Measurements from ENCODE around the gene PTN. TPM values are rescaled to one million over a fixed set of nuclear protein-coding genes. Genes with fewer than 3 reads are reported as not detected.
"Not testable (repeated sequence)": the region's sequence is repeated elsewhere in the genome, so short reads cannot be mapped to it uniquely, and the experiment has no call there.

Gene PTN
- total RNA-seq, 1 donor from 2014 or later, result 25.8 TPM

DNA sequence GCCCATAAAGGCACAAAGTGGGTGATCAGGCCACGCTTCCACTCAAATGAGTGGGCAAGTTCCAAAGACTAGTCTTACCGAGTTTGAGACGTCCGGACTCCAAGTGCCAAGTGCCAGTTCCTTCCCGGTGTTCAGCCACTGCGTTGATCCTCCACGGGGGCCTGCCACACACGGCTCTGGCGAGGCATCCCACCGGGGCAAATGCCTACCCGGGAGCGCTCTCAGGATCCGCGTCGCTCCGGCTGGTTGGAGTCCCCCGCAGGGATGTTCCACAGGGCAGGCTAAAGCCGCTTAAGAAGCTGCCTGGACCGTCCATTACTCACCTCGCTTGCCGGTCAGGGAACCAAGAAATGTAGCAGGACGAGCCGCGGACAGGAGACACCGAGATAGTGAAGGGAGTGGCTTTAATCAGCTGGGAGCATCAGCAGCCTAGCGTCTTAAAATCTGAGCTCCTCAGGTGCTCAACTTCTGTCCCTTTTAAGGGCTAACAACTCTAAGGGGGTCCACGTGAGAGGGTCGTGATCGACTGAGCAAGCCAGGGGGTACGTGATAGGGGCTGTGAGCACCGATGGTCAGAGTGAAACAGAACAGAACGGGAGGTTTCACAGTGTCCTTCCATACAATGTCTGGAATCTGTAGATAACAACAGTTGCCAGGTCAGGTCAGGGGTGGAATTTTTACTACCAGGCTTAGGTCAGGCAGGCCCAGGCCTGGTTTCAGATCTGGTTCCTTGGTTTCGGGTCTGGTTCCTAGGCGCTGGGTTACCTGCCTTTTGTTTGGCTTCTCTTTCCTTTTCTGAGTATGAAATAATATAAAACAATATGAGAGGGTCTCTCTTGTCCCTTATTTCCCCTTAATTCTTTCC lies 75.3 kb downstream of the PTN start:
- DNase-seq (ENCODE audit: low spot score), result not testable (repeated sequence)

DNA sequence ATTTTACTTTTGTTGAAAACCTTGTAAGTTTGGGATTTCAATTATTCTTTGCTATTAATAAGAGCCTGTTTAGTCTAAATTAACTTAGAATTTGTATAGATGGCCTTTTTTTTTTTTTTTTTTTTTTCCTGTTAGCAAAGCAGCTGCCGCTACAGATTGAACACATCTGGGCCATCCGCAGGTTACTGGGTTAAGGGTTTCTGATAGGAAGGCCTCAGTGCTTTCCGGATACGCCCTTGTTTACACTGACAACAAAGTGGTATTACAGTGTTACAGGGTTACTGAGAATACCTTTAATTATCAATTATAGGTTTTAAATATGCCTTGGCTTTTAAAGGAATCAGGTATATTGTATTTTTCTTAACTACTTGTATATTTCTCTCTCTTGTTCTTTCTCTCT lies 76.8 kb downstream of the PTN start:
- no peak for DNase-seq (ENCODE audit: low spot score)

DNA sequence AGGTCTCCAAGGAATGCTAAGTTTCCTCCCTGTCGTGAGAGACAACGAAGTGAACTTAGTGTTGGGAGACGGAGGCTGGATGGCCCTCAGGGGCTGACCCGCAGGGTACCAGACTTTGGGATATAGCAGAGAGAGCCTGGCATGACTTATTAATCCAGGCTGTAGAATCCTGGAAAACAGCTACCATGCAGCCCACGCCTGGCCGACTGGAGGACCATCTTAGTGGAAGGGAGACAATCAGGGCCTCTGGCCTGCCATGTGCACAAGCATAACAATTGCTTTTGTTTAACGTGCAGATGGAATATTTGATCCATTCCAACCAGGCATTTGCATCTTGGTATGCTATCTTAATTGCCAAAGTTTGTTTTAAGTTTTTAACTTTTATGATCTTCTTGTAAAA lies 78.1 kb downstream of the PTN start:
- DNase-seq (ENCODE audit: low spot score), result not testable (repeated sequence)

DNA sequence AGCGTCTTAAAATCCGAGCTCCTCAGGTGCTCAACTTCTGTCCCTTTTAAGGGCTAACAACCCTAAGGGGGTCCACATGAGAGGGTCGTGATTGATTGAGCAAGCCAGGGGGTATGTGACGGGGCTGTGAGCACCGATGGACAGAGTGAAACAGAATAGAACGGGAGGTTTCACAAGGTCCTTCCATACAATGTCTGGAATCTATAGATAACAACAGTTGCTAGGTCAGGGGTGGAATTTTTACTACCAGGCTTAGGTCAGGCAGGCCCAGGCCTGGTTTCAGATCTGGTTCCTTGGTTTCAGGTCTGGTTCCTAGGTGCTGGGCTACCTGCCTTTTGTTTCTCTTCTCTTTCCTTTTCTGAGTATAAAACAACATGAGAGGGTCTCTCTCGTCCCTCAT lies 80.9 kb downstream of the PTN start:
- DNase-seq (ENCODE audit: low spot score), result no peak

DNA sequence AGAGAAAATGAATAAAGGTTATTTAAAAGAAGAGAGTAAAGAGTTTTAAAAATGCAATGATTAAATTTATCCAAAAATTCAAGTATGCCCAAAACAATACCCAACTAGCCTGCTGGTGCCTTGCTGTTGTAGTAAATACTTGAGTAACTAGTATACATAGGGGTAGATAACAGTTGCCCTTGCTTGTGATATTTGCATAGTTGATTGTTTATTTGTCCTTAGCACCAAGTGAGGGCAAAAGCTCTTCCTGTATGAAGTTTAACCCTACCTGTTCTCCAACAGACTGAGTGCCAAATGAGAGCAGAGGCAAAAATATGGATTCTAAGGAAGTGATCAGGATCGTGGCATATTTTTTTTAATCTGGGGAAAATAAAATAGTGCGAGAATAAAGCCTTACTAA lies 85.0 kb downstream of the PTN start:
- no peak for DNase-seq (ENCODE audit: low spot score)

DNA sequence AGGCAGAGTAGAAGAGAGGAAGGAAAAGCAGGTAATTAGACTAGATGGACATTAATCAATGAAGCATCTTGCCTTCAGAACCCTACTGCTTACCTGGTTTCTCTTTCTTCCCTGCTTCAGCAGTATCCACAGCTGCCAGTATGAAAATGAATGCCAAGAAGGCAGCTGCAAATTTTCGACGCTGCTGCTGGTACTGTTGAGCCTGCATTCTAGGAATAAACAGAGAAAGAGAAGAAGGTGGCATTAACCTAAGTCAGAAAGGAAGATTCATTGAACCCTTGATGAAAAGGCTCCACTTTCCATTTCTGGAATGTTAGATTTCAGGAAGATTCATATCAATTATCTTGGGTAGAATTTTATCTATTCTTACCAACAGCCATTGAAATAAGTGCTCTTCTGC lies 88.8 kb downstream of the PTN start:
- no peak for DNase-seq (ENCODE audit: low spot score)

DNA sequence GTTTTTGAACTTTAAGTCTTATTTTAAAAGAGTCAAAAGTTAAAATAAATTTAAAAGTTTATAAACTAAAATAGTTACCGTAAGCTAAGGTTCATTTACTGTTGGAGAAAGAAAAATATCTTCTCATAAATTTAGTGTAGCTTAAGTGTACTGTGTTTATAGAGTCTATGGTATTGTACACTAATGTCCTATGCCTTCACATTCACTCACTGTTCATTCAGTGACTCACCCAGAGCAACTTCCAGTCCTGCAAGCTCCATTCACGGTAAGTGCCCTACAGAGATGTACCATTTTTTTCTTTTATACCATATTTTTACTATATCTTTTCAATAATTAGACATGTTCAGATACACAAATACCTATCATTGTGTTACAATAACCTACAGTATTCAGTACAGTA lies 97.6 kb downstream of the PTN start:
- no peak for DNase-seq (ENCODE audit: low spot score)

DNA sequence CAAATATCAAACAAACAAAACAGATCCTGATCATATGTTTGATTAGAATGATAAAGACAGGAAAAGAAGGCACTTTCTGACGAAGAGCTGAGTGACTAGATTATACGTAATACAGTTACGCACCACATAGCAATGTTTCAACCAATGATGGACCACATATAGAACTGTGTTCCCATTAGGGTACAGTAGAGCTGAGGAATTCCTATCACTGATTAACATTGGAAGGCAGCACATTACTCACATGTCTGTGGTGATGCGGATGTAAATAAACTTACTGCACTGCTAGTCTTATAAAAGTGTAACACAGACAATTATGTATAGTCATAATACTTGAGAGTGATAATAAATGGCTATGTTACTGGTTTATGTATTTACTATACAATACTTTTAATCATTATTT lies 98.3 kb downstream of the PTN start:
- no peak for DNase-seq (ENCODE audit: low spot score)

DNA sequence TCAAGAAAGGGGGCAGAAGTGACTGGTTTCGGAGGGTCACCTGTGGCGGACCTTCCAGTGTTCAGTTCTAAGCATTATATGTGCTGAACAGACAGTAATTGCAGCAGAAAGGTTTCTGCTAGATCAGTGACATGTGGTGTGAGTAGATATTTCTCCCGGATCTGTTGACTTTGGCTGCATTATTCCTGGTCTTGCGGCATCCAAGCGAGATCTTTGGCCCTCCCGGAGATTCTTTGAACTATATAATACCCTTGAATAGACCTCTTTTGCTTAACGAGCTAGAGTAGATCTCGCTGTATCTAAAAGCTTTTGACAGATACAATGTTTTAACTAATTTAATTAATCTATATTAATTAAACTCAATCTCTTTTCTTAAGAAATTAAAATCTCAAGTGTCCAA lies 99.8 kb downstream of the PTN start:
- DNase-seq (ENCODE audit: low spot score), result no peak

DNA sequence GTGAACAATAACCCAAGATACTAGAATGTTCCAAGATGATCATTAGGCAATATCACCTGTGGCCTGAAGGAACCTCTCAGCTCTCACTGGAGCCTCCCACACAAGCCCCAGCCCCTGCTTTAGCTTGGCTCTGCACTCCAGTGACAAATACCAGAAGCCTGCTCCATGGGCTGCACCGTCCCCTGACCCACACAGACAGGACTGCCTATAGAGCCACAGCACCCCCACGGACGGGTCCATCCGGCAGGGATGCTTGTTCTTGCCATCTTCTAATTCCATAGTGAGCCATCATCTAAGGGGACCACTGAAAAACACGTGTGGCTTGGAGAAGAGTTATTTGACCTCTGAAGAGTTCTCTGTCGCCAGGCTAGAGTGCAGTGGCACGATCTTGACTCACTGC lies 100.9 kb downstream of the PTN start:
- no peak for DNase-seq (ENCODE audit: low spot score)

DNA sequence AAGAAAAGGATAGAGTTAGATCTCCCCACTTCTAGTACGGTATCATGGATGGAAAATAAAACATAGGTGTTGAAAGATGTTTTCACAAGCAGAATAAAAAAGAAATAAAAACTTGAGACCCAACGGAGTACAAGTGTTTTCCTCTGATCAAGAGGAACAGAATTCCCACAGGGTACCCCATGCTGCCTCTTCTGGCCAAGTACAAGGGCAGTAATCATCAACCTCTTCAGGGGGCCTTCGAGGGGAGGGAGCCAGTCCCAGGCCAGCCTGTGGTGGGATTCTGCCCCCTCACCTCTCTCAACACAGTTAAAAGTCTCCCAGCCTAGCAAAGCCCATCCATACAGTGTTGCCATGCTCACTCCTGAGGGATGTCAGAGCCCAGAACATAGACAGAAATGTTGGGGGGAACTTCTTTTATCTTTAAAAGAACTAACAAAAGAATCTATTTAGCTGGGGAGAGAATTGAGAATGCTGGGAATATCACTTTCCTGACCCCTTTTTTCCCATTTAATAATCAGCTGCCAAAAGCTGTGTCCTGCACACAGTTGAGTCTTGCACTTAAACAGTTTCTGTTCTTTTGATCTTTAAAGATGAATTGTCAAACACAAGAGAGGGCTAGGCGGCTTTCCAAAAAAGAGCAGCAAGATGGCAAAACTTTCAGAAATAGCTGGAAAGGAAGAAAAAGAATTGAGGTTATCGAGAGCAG lies 101.7 kb downstream of the PTN start:
- no peak for DNase-seq (ENCODE audit: low spot score)

DNA sequence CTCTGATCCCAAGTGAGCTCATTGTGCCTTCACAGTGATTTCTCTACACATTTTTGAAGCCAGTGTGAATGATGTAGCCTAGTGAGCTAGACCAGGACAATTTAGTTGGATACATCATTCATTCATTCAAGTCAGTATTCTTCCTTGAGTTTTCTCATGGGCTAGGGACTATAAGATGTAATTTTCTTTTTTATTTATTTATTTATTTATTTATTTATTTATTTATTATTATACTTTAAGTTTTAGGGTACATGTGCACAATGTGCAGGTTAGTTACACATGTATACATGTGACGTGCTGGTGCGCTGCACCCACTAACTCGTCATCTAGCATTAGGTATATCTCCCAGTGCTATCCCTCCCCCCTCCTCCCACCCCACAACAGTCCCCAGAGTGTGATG lies 104.3 kb downstream of the PTN start:
- not testable (repeated sequence) for DNase-seq (ENCODE audit: low spot score)

DNA sequence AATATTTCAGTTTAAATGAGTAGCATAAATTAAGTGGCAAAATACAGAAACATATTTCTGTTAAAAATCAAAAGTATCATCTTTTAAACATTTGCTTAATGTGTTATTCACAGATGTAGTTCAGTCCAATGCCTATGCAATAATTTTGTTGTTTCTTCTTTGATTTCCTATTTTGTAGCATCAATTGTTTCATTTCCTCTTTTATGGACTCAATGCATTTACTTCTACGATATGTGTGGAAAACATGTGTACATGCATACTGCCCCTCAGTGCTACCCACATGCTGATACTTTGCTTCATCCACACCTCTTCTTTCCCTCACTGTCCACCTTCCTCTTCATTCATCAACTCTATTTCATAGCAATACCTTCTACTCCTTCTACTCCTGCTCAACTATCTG lies 108.1 kb downstream of the PTN start:
- DNase-seq (ENCODE audit: low spot score), result no peak

DNA sequence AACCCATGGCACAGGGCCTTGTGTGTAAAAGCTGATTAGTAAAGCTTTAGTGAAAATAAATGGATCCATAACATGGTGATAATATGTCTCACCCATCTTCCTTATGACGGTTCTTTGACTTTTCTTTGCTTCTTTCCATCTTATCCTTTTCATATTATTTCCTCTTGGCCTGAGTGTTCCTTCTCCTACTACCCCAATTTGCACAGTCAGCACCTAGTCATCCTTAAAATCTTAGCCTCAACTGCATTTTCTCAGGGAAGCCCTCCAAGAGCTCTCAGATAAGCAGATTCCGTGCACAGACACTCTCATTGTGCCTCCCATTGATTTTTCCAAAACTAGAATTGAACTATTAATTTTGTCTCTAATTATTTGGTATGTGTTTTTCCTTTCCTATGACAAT lies 112.4 kb downstream of the PTN start:
- DNase-seq (ENCODE audit: low spot score), result no peak

DNA sequence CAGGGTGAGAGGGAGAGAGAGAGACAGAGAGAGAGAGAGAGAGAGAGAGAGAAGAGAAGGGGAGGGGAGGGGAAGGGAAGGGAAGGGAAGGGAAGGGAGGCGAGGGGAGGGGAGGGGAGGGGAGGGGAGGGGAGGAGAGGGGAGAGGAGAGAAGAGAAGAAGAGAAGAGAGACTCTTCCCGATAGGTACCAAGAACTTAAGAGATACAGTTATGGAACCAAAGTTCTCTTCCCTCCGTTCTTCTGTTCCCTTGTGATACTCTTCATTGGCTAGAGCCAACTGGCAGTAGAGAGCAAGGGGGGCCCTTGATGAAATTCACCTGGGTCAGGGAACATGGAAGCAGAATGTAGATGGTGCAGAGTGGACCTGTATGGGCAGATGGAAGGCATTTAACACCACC lies 122.1 kb downstream of the PTN start:
- no peak for DNase-seq (ENCODE audit: low spot score)

DNA sequence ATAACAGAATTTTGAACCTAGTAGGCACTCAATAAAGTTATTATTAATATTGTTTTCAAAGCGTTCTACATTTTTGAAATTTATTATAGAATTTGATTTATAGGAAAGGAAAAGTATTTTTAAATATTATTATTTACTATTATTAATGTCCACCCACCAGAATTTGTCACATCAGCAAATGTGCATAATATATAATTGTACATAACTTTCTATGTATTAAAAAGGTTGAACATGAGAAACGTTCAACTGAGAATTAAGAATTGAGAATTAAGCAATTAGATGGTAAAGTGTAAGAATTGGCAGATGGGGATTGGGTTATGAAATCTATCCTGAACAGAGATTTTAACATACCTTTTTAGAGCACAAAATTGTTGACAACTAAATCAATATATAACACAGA lies 129.8 kb downstream of the PTN start:
- no peak for DNase-seq (ENCODE audit: low spot score)

DNA sequence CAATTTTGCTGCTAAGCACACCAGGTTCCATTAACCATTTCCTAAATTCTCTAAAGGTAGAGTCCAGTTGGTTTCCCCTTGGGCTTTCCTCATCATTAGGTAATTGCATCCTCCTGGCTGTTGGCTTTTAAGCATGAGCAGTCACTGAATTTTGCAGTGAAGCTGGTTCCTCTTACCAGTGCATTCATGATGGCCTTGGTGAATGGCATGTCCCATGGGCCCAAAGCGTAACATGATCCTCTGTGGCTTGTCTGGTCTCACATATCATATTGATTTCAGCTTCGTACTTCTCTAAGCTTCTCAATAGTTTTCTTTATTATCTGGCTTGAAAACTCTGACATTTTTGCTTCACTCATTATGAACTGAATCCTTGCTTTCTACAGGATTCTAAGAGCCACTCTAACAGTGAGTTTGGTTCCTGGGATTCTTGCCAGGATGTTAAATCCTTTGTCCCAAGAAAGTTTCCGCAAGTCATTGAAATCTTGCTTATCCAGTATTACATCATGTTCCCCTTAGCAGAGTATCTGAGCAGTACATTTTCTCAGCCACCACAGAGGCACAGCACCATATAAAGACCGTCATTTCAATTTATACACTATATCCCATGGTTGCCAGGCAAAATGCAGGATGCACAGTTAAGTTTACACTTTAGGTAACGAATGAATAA lies 134.2 kb downstream of the PTN start:
- no peak for DNase-seq (ENCODE audit: low spot score)

DNA sequence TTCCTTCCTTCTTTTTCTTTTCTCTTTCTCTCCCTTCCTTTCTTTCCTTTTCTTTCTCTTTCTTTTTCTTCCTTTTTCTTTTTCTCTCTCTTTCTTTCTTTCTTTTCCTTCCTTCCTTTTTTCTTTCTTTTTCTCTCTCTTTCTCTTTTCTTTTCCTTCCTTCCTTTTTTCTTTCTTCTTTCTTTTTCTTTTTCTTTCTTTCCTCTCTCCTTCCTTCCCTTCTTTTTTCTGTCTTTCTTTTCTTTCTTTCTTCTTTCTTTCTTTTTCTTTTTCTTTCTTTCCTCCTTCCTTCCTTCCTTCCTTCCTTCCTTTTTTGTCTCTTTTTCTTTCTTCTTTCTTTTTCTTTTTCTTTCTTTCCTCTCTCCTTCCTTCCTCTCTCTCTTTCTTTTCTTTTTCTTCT lies 136.8 kb downstream of the PTN start:
- no peak for DNase-seq (ENCODE audit: low spot score)

DNA sequence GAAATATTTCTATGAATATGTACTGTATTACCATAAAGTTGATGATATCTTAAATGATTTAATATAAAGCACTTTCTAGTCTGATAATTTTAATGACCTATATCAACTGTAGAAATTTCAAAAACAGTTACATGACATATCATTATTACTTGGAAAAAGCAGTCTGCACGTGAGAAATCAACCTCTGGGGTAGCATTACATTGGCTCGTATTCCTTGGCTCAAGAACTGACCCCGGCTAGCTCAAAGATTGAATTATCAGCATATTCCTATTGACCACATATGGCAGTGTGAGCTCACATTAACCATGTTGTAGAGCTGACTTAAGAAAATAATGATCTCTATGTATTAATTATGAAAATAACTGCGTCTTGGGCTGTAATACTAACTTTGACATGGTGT lies 139.3 kb downstream of the PTN start:
- no peak for DNase-seq (ENCODE audit: low spot score)

DNA sequence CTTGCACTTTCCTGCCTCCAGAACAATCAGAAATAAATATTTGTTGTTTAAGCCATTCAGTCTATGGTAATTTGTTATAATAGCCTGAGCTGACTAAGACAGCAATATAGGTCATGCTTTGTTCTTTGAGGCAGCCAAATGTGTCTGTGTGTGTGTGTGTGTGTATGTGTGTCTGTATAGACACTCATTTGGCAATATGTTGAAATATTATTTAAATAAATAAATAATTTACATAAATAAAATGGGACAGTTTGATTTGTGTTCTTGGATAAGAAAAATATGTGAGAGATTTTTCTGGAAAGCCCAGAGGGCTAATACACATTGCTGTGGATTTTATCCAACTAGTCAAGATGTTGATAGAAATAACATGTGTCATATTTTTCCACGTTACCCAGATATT lies 140.2 kb downstream of the PTN start:
- no peak for DNase-seq (ENCODE audit: low spot score)

DNA sequence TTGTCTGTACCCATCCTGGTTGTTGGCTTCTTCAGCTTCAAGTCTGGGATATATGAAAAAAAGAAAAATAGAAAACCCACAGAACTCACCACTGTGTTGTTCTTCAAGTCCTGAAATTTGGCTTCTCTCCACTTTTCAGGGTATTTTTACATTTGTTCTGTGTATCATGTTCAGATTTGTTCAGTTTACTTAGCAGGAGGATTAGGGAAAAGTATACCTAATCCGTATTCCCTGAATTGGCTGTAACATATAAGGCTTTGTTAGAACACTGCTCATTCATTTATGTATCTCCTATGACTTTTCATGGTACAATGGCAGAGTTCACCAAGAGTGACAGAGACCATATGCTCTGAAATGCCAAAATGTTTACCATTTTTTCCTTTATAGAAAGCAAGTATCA lies 146.9 kb downstream of the PTN start:
- DNase-seq (ENCODE audit: low spot score), result no peak

DNA sequence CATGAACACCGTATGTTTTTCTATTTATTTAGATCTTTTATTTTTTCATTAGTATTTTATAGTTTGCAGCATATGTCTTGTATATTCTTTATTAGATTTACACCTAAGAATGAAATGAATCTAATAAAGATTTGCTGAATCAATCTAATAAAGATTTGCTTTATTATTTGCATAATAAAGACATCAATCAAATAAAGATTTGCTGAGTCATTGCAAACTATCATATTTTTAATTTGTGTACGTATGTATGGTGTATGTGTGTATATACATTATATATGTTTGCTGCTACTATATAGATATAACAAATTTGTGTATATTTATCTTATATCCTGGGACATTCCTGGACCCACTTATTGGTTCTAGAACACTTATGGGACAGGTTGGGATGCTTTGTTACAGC lies 147.5 kb downstream of the PTN start:
- DNase-seq (ENCODE audit: low spot score), result no peak

DNA sequence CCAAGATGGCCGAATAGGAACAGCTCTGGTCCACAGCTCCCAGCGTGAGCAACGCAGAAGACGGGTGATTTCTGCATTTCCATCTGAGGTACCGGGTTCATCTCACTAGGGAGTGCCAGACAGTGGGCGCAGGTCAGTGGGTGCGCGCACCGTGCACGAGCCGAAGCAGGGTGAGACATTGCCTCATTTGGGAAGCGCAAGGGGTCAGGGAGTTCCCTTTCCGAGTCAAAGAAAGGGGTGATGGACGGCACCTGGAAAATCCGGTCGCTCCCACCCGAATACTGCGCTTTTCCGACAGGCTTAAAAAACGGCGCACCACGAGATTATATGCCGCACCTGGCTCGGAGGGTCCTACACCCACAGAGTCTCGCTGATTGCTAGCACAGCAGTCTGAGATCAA lies 161.9 kb downstream of the PTN start:
- not testable (repeated sequence) for DNase-seq (ENCODE audit: low spot score)
